Activated CD4-positive, CD25-positive, alpha-beta regulatory T cell treated with anti-CD3 and anti-CD28 coated beads, Interleukin-2, amount 50 U/mL, for 24 hours (primary cell): Measurements from ENCODE around the gene SRBD1.

Source experiments
- ATAC-seq, 2 donors: fragments of 150-1000 bp; cut with Tn5 transposase; one replicate each; pipeline ENCODE4 v1.10.0; 2021; ENCODE audit warnings: mild to moderate bottlenecking in 1 of 2, moderate library complexity in 1 of 2

SRBD1 gene

DNA sequence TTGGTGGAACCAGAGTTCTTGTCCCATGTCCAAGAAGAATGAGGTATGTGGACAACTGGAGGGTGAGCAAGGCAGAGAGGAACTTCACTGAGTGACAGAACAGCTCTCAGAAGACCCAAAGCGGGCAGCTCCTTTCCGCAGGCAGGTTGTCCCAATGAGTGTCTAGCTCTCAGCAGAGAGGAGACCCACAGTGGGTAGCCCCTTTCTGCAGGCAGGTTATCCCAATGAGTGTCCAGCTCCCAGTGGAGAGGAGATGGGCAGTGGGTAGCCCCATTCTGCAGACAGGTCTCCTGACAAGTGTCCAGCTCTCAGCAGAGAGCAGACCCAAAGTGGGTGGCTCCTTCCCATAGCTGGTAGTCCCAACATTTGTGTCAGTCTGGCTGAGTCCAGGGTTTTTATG lies 69.6 kb downstream of the SRBD1 start:
- ATAC-seq, result no peak

DNA sequence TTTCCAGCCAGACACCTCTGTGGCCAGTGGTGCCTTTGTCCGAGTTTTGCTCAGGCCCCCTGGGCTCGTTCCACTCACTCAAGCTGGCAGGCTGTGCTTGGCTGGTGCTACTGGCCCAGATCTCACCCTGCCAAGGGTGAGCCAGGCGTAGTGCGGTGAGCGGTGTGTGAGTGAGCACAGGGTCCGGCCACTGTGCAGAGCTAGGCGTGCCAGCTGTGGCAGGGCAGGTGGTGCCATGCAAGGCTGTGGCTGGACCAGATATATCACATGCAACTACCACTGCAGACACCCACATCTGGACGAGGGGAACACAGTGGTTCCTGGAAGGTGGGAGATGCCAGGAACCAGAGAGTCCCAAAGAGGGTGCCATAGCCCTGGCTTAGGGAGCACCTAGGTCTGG lies 70.1 kb downstream of the SRBD1 start:
- ATAC-seq, result no peak

DNA sequence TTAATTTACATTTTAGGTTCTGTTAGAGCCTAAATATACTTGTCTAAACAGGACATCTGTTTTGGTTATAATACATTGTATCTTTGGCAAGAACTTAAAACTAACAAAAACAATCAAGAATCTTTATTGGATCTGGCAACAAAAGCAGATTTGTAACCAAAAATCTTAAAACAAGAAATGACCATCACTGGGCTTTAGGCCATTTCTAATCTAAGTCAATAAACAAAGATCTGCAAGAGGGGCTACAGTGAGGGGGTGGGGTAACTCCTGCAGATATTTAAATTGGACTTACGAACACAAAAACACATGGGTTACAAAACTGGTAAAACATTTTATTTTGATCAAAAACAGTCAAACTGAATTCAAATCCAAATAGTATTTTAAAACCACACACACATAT lies 77.3 kb downstream of the SRBD1 start:
- no peak for ATAC-seq

DNA sequence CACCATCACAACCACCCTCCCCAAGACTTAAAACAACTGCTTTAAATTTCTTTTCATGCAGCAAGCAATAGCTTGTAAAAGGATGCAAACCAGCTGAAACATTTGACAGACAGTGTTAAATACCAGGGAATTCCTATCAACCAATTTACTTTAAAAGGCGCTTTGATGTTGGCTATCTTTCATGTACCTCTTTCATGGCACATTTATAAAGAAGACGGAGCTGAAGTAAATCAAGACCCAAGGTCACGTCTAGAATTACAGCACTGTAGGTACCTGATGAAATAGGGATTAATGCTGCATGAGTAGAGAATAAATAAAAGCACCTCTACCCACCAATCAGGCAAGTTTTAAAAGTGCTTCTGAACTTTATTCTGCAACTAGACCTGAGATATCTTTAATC lies 78.9 kb downstream of the SRBD1 start:
- ATAC-seq, result no peak

DNA sequence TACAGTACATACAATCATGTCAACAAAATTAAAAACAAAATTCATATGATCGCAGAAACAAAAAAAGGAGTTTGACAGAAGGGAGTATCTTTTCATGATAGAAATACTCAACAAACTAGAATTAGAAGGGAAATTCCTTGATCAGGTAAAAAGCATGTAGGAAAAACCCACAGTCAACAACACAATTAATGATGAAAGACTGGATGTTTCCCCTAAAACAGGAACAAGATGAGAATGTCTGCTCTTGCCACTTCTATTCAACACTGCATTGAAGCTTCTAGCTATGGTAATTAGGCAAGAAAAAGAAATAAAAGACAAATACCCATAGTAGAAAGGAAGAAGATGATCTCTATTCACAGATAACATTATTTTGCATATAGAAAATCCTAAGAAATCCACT lies 87.1 kb downstream of the SRBD1 start:
- ATAC-seq, result no peak

DNA sequence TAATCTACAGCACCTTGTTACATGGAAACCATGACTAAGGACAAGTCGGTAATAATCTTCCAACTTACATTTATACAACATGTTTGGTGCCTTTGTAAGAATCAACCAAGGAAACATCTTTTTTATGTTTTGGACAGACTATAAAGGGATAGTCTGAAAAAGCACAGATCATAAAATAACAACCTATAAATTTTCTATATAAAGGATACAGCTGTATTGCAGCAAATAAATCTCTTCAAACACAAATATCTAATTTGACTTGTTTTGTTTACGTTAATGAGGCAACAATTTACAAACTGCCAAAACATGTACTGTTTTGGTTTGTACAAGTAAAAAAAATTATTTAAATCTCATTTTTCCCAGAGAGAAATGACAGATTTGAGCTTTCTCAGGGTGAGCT lies 92.5 kb downstream of the SRBD1 start:
- ATAC-seq, result no peak

DNA sequence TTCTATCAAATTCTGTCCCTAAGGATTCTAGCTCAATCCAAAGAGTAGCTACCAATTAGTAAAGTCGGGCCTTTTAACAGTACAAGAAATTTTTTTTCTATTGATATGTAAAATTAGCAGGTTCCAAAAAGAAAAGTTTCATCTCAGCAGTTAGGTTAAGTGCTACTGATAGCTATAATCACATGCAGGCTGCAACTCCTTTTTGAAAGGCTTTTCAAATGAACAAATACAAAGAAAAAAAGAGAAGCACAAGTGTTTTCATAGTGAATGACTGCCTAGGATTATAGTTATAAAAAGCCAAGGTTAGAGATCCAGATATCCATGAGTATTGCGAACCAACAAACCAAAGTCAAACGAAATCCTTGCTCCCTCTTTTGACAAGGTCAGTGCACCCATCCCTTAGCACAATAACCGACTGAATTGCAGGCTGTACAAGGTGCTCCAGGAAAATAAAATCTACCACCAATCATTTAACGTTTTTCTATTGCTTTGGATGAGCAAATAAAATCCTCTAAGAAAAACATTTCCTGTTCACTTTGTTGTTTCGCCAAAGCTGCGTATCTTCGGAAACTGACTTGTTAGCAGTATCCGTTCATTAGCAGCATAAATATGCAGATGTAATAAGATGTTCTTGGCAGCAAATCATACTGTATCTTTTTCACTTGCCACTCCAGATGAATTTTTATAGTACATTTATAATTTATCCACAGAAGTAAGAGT lies 100.2 kb downstream of the SRBD1 start:
- no peak for ATAC-seq

DNA sequence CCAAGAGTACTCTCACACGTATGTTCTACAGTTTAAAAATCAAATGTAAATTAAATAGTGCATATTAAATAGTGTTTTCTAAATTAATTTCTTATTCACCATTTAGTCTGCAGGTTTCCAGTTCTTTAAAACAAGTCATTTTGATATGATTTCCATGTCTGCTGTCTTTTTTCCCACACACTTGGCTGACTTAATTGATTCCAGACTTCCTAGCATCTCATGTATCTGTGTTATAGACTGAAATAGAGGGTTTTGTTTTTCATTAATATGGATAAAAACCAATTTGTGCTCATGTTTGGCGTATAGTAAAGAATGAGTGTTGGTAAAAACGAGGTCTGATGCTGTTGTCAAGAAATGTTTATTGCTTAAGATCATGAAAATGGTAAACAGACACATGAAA lies 104.3 kb downstream of the SRBD1 start:
- ATAC-seq, result no peak

DNA sequence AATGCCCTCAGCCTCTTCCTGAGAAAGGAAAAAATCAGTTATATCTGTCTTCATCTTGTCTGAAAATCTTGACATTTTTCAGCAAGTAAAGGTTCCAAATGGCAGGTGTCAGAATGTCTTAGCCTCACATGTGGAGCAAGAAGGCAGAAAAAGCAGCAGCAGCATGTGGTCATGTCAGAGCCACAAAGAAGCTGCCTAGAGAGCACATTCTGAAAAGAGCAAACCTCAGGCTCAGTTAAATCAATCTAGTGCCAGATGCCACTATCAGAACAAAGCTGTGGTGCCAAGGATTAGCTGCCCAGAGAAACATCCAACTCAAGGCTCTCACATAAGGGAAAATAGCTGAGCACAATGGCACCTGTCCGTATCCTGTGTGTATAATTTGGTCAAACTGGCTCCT lies 105.9 kb downstream of the SRBD1 start:
- no peak for ATAC-seq

DNA sequence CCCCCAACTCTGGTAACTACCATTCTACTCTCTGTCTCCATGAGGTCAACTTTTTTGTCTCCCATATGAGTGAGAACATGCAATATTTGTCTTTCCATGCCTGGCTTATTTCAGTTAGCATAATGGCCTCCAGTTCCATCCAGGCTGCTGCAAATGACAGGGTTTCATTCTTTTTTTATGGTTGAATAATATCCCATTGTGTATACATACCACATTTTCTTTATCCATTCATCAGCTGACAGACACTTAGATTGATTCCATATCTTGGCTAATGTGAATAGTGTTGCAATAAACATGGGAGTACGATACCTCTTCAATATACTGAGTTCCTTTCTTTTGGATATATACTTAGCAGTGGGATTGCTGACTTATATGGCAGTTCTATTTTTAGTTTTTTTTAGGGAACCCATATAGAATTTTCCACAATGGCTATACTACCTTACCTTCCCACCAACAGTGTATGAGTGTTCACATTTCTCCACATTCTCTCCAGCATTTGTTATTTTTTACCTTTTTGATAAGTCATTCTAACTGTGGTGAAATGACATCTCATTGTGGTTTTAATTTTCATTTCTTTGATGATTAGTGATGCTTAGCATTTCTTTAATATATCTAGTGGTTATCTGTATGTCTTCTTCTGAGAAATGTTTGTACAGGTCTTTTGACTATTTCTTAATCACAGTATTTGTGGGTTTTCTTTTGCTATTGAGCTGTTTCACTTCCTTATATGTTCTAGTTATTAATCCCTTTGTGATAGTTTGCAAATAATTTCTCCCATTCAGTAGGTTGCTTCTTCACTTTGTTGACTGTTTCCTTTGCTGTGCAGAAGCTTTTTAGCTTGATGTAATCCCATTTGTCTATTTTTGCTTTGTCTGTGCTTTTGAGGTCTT lies 112.2 kb downstream of the SRBD1 start:
- ATAC-seq, result peak; percentile 55

DNA sequence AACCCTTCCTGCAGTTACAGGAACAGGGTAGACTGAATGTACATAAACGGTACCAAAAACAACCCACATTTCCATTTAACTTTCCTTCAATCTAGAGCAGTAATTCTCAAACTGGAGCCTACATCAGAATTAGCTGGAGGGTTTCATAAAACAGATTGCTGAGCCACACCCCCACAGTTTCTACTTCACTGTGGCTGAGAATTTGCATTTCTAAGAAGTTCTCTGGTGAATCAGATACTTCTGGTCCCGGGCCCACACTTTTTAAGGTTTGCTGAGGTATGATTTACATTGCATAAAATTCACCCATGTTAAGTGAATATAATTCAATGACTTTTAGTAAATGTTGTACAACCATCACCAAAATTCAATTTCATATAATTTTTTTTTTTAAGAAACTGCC lies 113.7 kb downstream of the SRBD1 start:
- ATAC-seq, result peak; percentile 84

DNA sequence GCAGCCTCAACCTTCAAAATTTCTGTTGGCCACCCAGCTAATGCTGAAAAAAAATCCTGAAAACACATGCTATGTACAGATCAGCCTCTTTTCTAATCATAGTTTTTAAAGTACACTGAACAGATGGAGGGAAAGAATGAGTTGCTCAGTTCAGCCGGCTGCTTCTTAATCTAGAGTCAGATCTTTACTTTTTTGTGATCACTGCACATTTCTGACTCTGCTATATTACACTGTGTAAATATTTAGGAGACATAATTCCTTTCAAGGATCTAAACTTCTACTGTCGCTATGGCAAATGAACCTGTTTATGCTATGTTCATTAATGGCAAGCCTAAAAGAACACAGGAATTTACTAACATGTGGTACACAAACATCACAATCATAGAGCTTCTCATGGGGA lies 114.2 kb downstream of the SRBD1 start:
- no peak for ATAC-seq

DNA sequence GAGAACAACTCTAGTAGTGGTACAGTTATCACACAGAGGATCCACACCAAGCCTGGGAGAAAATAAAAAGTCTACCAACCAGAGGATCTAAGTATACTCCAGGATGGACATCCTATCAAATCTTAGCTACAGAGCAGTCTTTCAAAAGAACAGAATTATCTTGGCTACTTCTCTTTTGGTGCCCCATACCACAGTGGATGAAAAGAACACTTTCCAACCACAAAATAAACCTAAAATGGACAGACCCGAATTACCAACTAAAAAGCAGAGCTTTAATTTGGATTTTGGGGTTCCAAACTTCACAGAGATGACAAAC lies 116.1 kb downstream of the SRBD1 start:
- no peak for ATAC-seq

DNA sequence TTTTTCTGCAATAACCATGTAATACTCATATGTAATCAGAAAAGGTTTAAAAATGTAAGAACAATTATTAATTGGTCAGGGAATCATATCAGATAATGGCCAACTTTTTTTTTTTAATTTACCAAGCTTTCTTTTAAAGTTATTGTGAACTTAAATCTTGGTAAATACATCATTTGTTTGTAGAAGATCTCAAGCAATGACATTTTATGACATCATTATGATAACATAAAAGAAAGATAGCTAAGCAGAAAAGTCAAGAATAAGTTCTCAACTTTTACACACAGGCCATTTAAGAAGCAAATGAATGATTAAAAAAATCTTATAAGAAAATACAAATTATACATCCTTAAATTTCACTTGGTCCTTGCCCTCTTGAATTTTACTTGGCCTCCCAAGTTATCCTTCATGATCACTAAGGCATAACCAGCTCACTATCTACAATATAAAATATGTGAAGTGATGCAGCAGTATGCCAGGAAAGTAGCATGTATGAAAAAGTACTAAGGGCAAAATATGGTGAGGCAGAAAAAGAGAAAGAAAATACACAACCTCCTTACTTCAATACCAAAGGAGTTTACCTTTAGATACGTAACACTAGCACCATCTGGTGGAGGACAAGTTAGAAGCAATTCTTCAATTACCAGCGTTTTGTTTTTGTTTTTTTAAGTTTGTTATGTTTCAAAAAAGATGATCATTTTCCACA lies 116.6 kb downstream of the SRBD1 start:
- no peak for ATAC-seq

DNA sequence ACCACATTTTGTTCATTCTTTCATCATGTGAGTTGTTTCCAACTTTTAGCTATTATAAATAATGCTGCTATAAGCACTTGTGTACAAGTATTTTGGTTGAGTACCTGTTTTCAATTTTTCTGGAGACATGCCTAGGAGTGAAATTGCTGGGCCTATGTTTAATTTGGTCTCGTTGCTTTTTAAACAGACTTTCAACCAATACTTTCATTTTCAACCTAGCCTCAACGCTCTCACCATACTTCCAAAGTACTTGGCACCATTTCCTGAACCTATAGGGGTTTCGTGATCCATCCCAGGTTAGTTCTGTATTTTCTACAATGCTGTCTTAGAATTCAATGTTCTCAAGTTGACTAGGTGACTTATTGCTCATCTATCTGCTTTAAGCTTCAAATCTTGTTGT lies 126.1 kb downstream of the SRBD1 start:
- ATAC-seq, result no peak

DNA sequence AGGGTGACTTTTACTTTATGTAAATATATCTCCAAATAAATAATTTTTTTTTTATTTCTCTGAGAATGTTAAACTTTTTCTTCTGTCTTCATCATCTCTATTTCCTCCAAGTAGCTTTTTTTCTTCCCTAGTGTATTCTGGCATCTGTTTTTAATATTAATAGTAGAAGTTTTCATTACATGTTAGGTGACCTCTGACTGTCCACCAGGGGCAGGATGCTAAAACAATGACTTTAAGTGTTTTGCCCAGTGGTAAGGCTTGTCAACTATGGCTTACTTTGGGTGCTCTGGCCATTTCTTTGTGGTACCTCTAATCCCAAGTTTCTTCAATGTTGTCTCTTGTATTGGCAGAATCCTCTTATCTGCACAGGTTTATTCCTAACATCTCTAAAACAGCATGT lies 127.1 kb downstream of the SRBD1 start:
- no peak for ATAC-seq

DNA sequence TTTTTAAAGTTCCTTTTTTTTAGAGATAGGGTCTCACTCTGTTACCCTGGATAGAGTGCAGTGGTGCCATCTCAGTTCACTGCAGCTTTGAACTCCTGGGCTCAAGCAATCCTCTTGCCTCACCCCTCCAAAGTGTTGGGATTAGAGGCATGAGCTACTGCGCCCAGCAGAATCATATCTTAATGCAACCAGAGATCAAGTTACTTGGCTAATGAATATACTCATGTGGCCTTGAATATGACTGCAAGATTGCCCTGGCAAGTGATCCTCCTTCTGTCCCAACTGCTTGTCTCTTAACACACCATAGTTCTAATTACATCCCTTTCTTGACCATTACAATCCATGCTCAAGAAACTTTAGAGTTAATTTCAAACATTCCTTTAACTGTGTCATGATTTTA lies 133.5 kb downstream of the SRBD1 start:
- no peak for ATAC-seq

DNA sequence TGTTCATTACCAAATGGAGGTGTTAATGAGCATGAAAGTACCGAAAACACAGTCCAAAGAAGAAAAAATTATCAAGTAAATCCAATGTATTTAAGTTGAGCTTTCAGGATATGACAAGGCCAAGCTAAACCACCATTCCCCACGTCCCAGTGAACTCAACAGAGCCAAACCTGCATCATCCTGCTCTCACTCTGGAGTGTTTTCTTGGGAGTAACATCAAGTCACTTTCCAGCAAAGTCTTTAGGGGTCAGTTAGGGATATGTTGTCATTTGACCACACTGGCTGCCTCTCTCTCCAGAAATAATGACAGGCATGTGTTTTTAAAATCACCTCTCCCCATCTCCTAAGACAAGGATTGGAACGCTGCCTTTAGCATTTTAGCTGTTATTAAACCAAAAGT lies 140.5 kb downstream of the SRBD1 start:
- ATAC-seq, result no peak

DNA sequence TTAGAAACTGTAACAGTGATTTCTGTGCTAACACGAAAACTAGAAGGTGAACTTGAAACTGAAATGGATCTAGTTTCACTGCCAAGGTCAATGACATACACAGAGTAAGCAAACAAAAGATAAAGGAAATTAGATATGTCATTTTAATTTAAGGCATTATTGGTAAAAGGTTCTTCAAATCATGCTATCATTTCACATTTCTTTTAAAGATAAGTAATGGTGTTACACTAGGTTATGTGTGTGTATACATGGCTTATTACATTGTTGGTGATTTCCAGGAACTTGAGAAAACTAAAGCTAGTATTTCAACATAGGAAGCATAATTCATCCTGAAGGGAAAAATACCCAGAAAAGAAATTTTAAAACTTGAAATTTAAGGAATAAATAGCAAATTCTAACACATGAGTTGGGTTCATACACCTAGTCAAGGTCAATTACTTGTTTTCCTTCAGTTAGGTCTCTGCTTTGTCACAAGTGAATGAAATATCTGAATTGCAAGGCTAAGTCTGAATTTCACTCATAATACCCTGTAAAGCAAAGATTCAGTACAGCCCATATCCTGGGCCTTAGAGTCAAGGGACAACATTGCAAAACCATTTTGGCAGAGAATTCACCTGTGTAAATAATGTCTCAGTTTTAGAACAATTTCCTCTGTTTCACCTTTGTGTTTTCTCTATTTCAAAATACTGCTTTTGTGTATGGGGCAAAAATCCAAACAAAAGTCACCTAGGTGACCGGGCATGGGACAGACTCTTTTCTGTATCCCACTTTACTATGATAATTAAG lies 141.6 kb downstream of the SRBD1 start:
- no peak for ATAC-seq

DNA sequence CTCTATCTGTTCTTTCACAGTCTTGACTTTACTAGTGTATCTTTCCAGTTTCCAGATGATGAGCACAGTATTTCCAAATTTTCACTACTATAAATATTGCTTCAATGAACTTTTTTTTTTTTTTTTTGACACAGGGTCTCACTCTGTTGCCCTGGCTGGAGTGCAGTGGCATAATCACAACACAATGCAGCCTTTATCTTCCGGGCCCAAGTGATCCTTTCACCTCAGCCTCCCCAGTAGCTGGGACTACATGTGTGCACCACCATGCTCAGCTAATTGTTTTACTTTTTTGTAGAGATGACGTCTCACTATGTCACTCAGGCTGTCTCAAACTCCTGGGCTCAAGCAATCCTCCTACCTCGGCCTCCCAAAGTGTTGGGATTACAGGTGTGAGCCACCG lies 142.8 kb downstream of the SRBD1 start:
- no peak for ATAC-seq

DNA sequence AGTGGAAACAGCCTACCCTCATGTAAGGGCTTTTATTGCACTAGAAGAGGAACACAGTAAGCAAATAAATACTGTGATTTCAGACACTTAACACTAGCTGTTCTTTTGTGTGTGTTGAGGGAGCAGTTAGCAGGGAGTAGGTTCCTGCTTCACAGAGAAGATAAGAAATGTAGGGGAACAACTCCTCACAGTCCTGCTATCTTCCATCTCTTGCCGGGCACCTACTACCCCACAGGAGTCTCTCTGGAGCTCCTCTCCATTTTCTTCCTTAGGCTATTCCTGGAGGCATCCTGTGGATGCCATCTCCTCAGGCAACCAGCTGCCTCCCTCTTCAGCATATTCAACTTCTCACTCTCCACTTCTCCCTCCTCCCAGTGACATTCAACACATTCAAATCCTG lies 145.0 kb downstream of the SRBD1 start:
- ATAC-seq, result no peak

DNA sequence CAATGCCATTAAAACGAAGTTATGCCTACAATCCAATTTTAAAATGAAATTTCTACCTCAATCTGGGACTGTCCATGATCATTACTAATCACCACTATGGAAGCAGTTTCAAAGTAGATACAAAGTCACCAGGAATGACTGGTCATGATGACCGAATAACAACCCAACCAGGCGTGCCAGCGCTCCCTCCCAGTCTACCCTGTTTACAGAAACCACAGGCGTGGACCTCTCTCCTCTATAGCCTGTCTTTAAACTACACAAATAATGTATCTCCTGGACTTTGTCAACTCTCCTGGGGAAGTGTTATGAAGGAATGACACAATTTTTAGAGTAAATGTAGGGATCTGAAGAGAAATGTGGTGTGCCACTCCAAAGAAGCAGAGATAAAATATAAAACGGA lies 150.2 kb downstream of the SRBD1 start:
- no peak for ATAC-seq

DNA sequence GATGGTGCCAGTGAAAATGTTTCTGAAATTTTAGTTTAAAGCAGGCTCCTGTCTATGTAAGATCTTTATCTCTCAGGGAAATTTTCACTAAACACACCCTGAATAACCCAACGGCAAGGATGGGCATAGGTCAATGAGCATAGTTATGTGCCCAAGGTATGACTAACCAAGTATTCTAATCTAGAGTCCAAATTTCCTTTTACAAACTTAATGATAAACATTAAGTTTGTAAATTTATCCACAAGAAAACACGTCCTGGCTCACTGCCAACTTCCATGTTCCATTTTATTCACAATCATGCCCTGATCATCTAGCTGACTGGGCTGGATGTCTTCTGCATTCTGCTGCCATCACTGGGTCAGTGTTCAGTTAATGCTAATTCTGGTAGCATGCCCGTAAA lies 151.2 kb downstream of the SRBD1 start:
- ATAC-seq, result no peak
